Neural progenitor cell (in vitro differentiated cells): ENCODE results near the gene CDK9.

ENCODE experiments used
- EZH2 ChIP-seq: fragments of 200-600 bp; sonication (generic); IDR thresholded peaks from 2 replicates; pipeline ENCODE4 v1.6.1; 2017; ENCODE audit warnings: antibody characterized with exemption, mild to moderate bottlenecking, moderate library complexity
- TF ChIP-seq, protein P1 (sequence below): fragments of 200-600 bp; sonication (generic); IDR thresholded peaks from 2 replicates; pipeline ENCODE4 v1.5.1; 2017; ENCODE audit warnings: antibody characterized with exemption, mild to moderate bottlenecking

DNA sequence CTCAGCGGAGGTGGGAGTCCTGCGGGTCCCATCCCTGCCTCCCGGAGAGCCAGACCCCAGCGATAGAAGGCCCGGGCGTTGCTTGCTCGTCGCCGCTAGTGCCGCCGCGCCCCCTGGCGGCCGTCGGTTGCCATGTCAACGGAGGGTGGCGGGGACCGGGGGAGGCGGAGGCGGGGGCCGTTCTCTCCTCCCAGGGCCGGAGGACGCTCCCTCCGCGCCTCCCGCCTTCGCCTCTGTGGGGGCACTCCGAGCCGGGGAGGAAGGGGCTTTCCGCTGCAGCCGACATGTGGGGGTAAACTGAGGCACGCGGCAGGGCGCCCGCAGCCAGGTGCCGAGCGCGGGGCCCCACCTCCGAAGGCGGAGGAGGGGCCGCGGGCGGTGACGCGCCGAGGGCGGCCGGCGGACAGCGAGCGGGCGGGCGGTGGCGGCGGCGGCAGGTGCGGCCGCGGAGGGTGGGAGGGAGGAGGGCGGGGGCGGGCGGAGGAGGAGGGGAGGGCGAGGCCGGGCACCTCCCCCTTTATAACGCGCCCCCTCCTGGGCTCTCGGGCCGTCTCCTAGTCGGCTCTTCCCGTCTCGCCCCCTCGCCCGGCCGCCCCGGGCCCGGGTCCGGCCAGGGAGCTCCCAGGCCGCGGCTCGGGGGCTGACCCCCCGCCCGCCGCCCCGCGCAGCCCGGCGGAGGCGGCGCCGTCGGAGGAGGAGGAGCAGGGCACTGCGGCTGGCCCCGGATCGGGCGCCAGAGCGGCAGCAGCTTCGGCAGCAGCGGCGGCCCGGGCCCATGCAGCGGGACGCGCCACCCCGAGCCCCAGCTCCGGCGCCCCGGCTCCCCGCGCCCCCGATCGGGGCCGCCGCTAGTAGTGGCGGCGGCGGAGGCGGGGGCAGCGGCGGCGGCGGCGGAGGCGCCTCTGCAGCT is 556 bp upstream of the CDK9 start:
- TF ChIP-seq, protein P1, sequence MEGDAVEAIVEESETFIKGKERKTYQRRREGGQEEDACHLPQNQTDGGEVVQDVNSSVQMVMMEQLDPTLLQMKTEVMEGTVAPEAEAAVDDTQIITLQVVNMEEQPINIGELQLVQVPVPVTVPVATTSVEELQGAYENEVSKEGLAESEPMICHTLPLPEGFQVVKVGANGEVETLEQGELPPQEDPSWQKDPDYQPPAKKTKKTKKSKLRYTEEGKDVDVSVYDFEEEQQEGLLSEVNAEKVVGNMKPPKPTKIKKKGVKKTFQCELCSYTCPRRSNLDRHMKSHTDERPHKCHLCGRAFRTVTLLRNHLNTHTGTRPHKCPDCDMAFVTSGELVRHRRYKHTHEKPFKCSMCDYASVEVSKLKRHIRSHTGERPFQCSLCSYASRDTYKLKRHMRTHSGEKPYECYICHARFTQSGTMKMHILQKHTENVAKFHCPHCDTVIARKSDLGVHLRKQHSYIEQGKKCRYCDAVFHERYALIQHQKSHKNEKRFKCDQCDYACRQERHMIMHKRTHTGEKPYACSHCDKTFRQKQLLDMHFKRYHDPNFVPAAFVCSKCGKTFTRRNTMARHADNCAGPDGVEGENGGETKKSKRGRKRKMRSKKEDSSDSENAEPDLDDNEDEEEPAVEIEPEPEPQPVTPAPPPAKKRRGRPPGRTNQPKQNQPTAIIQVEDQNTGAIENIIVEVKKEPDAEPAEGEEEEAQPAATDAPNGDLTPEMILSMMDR = peak; percentile 91
- TF ChIP-seq EZH2 = no peak
